HEK293T (cell line): ENCODE results near the gene CRY2.
"Not testable (repeated sequence)": the region's sequence is repeated elsewhere in the genome, so short reads cannot be mapped to it uniquely, and the experiment has no call there.

ENCODE experiments used
- CTCF ChIA-PET: fragments of 350-600 bp; formaldehyde crosslinking; extraction: SDS; loops from one replicate; lab custom pipeline; 2021; ENCODE audit warnings: antibody characterized with exemption, inconsistent platforms; lab: Yijun Ruan, JAX
- POLR2A ChIA-PET: fragments of 350-600 bp; formaldehyde crosslinking; extraction: SDS; loops from one replicate; lab custom pipeline; 2020; ENCODE audit warnings: antibody characterized with exemption, inconsistent platforms; lab: Yijun Ruan, JAX
- DNase-seq: peaks from one replicate; pipeline ENCODE4 v3.0.0; 2012; ENCODE audit warnings: mixed read lengths; ENCODE audit errors: extremely low spot score
- ARNT ChIP-seq: fragments of 450-650 bp; IDR thresholded peaks from 2 replicates; pipeline ENCODE4 v1.6.1; 2017; ENCODE audit warnings: mild to moderate bottlenecking
- BHLHE40 ChIP-seq: fragments of 450-650 bp; IDR thresholded peaks from 2 replicates; pipeline ENCODE4 v1.6.1; 2016; ENCODE audit warnings: mild to moderate bottlenecking, moderate library complexity, borderline replicate concordance
- CTBP1 ChIP-seq: fragments of 450-650 bp; IDR thresholded peaks from 2 replicates; pipeline ENCODE4 v1.6.1; 2016; ENCODE audit warnings: borderline replicate concordance
- ELF4 ChIP-seq: fragments of 450-650 bp; IDR thresholded peaks from 2 replicates; pipeline ENCODE4 v1.6.1; 2017; ENCODE audit warnings: antibody characterized with exemption
- FOXA1 ChIP-seq: fragments of 450-650 bp; IDR thresholded peaks from 2 replicates; pipeline ENCODE4 v1.6.1; 2016; ENCODE audit warnings: mild to moderate bottlenecking
- FOXK2 ChIP-seq: fragments of 450-650 bp; IDR thresholded peaks from 2 replicates; pipeline ENCODE4 v1.6.1; 2016; ENCODE audit warnings: mild to moderate bottlenecking
- FOXM1 ChIP-seq: fragments of 450-650 bp; IDR thresholded peaks from 2 replicates; pipeline ENCODE4 v1.6.1; 2017; ENCODE audit warnings: mild to moderate bottlenecking, borderline replicate concordance
- HDGF ChIP-seq: fragments of 450-650 bp; IDR thresholded peaks from 2 replicates; pipeline ENCODE4 v1.6.1; 2017; ENCODE audit warnings: antibody characterized with exemption, borderline replicate concordance
- L3MBTL2 ChIP-seq: fragments of 450-650 bp; conservative IDR thresholded peaks from 2 replicates; pipeline ENCODE4 v1.6.1; 2016; ENCODE audit warnings: mild to moderate bottlenecking
- LEF1 ChIP-seq: fragments of 450-650 bp; IDR thresholded peaks from 2 replicates; pipeline ENCODE4 v1.6.1; 2017; ENCODE audit warnings: mild to moderate bottlenecking, borderline replicate concordance
- NFRKB ChIP-seq: fragments of 450-650 bp; IDR thresholded peaks from 2 replicates; pipeline ENCODE4 v1.6.1; 2016; ENCODE audit warnings: mild to moderate bottlenecking, moderate library complexity
- PKNOX1 ChIP-seq: fragments of 450-650 bp; IDR thresholded peaks from 2 replicates; pipeline ENCODE4 v1.6.1; 2016
- SP1 ChIP-seq: fragments of 450-650 bp; IDR thresholded peaks from 2 replicates; pipeline ENCODE4 v1.6.1; 2017
- SUZ12 ChIP-seq: fragments of 450-650 bp; IDR thresholded peaks from 2 replicates; pipeline ENCODE4 v1.6.1; 2016; ENCODE audit warnings: mild to moderate bottlenecking
- TARDBP ChIP-seq: fragments of 450-650 bp; IDR thresholded peaks from 2 replicates; pipeline ENCODE4 v1.6.1; 2016
- ZNF384 ChIP-seq: fragments of 450-650 bp; IDR thresholded peaks from 2 replicates; pipeline ENCODE4 v1.6.1; 2016

Gene CRY2

GRCh38 chr11:45900916-45901617 lies 53.8 kb downstream of the CRY2 start:
- CTCF ChIA-PET, result interaction anchor here (0.9 kb wide), 2 partner anchors 28 to 482 kb away, joined by 3 to 5 read pairs; no protein-coding TSS in a partner anchor
- TF ChIP-seq ZNF384, result no peak
- POLR2A ChIA-PET, result interaction anchor here (0.7 to 1.6 kb wide), 3 partner anchors 14 to 489 kb away, joined by 3 read pairs; partner anchors contain the start of gene PEX16
- DNase-seq, result no peak

GRCh38 chr11:45901626-45902025 lies 54.4 kb downstream of the CRY2 start:
- POLR2A ChIA-PET, result interaction anchor here (1.6 kb wide), 1 partner anchor 16 kb away, joined by 3 read pairs; the partner anchor contains the start of gene PEX16

GRCh38 chr11:45902452-45903380 lies 55.4 kb downstream of the CRY2 start:
- TF ChIP-seq FOXK2, result no peak
- TF ChIP-seq L3MBTL2, result no peak
- no peak for TF ChIP-seq SP1
- no peak for TF ChIP-seq LEF1
- TF ChIP-seq FOXA1, result no peak
- no peak for TF ChIP-seq PKNOX1
- no peak for TF ChIP-seq CTBP1
- no peak for TF ChIP-seq TARDBP
- TF ChIP-seq SUZ12, result no peak
- no peak for TF ChIP-seq HDGF
- no peak for TF ChIP-seq ZNF384
- no peak for TF ChIP-seq FOXM1
- no peak for TF ChIP-seq NFRKB
- no peak for TF ChIP-seq ARNT
- no peak for TF ChIP-seq BHLHE40
- no peak for DNase-seq
- ChIA-PET CTCF (no interaction called here), POLR2A (no interaction called here)

More at GRCh38 chr11:45901626-45902025, 54.4 kb downstream of the CRY2 start:
- CTCF ChIA-PET, result interaction anchor here (0.9 kb wide), 1 partner anchor 482 kb away, joined by 3 read pairs; no protein-coding TSS in a partner anchor
- no peak for DNase-seq
- TF ChIP-seq FOXA1 (no peak), HDGF (no peak), L3MBTL2 (no peak), ARNT (no peak), PKNOX1 (no peak), BHLHE40 (no peak), TARDBP (no peak)

- CTCF ChIA-PET, result no interaction called here
- no peak for DNase-seq
These were observed 57.1 kb downstream of the CRY2 start for GRCh38 chr11:45904309-45904915.

GRCh38 chr11:45905095-45905494 lies 57.8 kb downstream of the CRY2 start:
- TF ChIP-seq NFRKB (no peak), BHLHE40 (no peak), LEF1 (no peak), SP1 (no peak), ELF4 (no peak), FOXM1 (no peak), PKNOX1 (no peak), SUZ12 (no peak), HDGF (no peak), CTBP1 (no peak), FOXA1 (no peak), L3MBTL2 (no peak), ARNT (no peak), TARDBP (no peak), FOXK2 (no peak), ZNF384 (no peak)
- POLR2A ChIA-PET, result no interaction called here
- DNase-seq, result no peak
- CTCF ChIA-PET, result no interaction called here

More at GRCh38 chr11:45904309-45904915, 57.1 kb downstream of the CRY2 start:
- POLR2A ChIA-PET, result no interaction called here
- TF ChIP-seq LEF1 (no peak), L3MBTL2 (no peak)

- POLR2A ChIA-PET, CTCF ChIA-PET, DNase-seq: not testable (repeated sequence)
These were observed 58.3 kb downstream of the CRY2 start for GRCh38 chr11:45905576-45905975.
